ENCODE results near the gene MST1.
A peak's percentile ranks its signal among the peaks of the same experiment; 100 is the strongest.

The MST1 gene

DNA sequence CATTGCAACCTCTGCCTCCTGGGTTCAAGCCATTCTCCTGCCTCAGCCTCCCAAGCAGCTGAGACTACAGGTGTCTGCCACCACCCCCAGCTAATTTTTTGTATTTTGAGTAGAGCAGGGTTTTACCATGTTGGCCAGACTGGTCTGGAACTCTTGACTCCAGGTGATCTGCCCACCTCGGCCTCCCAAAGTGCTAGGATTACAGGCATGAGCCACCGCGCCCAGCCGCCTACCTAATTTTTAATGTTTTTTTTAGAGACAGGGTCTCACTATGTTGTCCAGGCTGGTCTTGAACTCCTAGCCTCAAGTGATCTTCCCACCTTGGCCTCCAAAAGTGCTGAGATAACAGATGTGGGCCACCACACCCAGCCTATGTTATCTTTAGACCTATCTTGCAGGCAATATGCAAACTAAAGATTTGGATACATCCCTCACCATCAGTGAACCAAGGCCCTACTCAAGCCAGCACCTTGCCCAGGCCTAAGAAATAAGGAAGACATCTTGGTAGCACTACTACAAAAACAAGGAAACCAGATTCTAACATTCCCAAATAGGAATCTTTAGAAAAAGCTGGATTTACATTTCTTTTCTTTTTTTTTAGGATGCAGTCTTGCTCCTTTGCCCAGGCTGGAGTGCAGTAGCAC lies 40.8 kb upstream of the MST1 start:
- H3K9me3 Mint-ChIP-seq: no peaks in the 10 kb centered on the region
- H3K27me3 Mint-ChIP-seq (ENCODE audit: low read depth): no peaks in the 10 kb centered on the region
- no peak overlapping the region for H3K27ac Mint-ChIP-seq
- TF ChIP-seq, protein P1, sequence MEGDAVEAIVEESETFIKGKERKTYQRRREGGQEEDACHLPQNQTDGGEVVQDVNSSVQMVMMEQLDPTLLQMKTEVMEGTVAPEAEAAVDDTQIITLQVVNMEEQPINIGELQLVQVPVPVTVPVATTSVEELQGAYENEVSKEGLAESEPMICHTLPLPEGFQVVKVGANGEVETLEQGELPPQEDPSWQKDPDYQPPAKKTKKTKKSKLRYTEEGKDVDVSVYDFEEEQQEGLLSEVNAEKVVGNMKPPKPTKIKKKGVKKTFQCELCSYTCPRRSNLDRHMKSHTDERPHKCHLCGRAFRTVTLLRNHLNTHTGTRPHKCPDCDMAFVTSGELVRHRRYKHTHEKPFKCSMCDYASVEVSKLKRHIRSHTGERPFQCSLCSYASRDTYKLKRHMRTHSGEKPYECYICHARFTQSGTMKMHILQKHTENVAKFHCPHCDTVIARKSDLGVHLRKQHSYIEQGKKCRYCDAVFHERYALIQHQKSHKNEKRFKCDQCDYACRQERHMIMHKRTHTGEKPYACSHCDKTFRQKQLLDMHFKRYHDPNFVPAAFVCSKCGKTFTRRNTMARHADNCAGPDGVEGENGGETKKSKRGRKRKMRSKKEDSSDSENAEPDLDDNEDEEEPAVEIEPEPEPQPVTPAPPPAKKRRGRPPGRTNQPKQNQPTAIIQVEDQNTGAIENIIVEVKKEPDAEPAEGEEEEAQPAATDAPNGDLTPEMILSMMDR (IDR thresholded peaks at IDR 0.05; ENCODE audit: unreplicated experiment in 3 of 3): no peak
- H3K4me3 Mint-ChIP-seq: no peak overlapping the region
- H3K36me3 Mint-ChIP-seq (ENCODE audit: low read depth): peaks cover 45% of the 10 kb centered on the region
- H3K4me1 Mint-ChIP-seq: no peaks in the 10 kb centered on the region

DNA sequence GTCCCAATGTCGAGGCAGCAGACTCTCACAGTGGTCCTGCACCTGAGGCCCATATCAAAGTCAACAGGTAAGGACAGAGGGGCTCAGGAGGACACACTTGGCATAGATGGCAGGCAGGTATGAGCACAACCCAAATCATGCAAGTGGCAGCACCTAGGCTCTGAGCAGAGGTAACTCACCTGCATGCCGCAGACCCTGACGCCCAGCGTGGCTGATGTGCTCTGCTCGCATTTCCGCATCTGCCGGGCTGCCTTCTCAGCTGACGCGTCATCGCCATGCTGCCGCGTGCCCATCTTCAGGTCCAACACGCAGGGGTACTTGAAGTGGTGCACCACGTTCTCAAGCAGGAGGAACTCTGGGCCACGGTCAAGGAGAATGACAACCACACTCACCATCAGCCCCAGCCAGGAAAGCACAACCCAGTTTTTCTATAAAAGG lies 38.7 kb upstream of the MST1 start:
- Mint-ChIP-seq H3K36me3 (ENCODE audit: low read depth) (peaks cover 31% of the 10 kb centered on the region), H3K27me3 (ENCODE audit: low read depth) (no peaks in the 10 kb centered on the region), H3K4me1 (peaks cover 4% of the 10 kb centered on the region), H3K4me3 (no peak overlapping the region), H3K27ac (no peak overlapping the region), H3K9me3 (no peaks in the 10 kb centered on the region)
- TF ChIP-seq, protein P1 (IDR thresholded peaks at IDR 0.05; ENCODE audit: unreplicated experiment in 3 of 3): no peak

DNA sequence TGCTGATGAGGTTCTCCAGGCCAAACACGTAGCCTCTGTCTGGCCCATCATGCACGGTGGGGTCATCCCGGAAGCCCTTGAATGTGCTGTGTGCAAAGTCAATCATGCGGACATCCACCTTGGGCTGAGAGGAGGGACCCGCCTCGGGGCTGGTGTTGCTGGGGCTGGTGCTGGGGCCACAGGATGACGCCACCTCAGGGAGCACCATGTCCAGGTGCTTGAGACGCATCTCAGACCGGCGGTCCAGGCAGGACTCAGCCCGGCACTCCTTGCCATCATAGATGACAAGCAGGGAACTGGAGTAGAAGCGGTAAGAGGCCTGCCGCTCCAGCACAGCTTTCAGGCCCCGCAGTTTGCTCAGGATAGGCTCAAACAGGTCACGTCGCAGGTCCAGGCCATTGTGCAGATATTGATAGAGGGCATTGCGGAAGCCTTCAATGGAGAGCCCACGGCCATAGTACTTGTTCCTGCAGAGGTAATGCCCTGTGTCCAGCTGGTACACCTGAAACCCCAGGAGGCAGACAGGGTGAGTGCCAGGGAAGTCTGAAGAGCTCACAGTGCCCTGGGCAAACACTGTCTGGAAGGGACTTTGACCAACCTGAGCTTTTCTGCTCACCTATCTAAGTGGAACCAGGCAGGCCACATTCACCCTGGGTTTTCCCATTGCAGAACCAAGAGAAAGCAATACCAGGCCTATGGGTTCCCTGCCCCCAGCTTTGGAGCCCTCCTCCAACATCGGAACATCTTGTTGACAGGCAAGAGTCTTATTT lies 38.1 kb upstream of the MST1 start:
- Mint-ChIP-seq H3K4me1 (peaks cover 10% of the 10 kb centered on the region), H3K4me3 (no peak overlapping the region), H3K36me3 (ENCODE audit: low read depth) (peaks cover 24% of the 10 kb centered on the region), H3K9me3 (no peaks in the 10 kb centered on the region), H3K27ac (no peak overlapping the region), H3K27me3 (ENCODE audit: low read depth) (no peaks in the 10 kb centered on the region)
- TF ChIP-seq, protein P1 (IDR thresholded peaks at IDR 0.05; ENCODE audit: unreplicated experiment in 3 of 3): no peak

DNA sequence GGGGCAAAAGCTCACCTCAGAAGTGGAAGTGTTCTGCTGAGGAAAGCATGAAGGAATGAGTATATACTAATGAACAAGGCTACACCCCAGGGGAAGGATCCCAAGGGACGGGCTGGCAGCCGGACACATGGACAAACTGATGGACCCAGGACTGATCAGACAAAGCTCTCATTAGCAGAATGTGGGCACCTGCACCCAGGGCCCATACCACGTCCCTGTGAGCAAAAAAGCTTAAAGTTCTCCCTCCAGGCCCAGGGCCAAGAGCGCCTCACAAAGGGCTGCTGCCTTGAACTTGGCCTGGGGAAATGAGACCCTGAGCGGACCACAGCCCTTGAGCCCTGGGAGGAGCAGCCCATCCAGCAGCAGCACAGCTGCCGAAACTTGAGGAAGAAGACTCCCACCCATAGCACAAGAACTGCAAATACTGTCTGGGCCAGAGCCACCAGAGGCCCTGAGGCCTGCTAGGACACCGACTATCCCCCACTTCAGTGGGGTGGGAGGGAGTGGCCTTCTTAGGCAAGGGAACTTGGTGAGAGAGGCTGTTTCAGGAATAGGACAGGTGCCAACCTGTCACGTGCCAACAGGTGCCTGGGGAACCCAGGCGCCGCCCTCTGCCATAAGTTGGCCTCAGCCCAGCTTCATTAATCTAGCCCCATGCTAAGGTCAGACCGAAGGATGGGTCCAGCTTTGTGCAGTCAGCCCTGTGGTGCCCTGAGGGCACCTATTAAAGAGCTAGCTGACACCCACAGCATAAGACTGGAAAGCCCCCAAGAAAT lies 36.8 kb upstream of the MST1 start:
- Mint-ChIP-seq H3K4me3 (peak overlapping the region in 2 of 3 experiments; percentile 34 to 51), H3K4me1 (peaks cover 10% of the 10 kb centered on the region), H3K27ac (peak overlapping the region in 1 of 3 experiments; percentile 31), H3K27me3 (ENCODE audit: low read depth) (no peaks in the 10 kb centered on the region), H3K36me3 (ENCODE audit: low read depth) (peaks cover 22% of the 10 kb centered on the region), H3K9me3 (no peaks in the 10 kb centered on the region)
- TF ChIP-seq, protein P1 (IDR thresholded peaks at IDR 0.05; ENCODE audit: unreplicated experiment in 3 of 3): no peak

DNA sequence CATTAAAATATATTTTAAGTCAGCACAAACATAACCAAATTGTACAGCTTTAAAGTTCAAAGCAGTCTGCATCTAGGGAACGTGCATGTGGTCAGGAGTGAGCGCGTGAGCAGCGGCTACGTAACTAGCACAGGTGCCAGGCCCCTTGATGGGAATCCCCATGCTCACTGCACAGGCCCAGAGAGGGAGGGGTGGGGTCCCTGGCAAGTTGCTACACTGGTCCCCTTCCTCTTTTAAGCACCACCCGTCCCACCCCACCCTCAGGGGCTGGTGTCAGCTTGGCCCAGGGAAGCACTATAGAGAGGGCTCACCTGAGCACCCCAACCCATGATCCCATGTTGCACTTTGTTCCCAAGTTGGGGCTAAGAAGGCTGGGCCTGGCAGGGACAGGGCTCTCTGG lies 35.3 kb upstream of the MST1 start:
- H3K27me3 Mint-ChIP-seq (ENCODE audit: low read depth): no peaks in the 10 kb centered on the region
- H3K4me1 Mint-ChIP-seq: peaks cover 13% of the 10 kb centered on the region
- TF ChIP-seq, protein P1 (IDR thresholded peaks at IDR 0.05; ENCODE audit: unreplicated experiment in 3 of 3): no peak
- H3K9me3 Mint-ChIP-seq: no peaks in the 10 kb centered on the region
- peak overlapping the region; percentile 93 to 95 (median 94) for H3K4me3 Mint-ChIP-seq
- H3K36me3 Mint-ChIP-seq (ENCODE audit: low read depth): peaks cover 15% of the 10 kb centered on the region
- H3K27ac Mint-ChIP-seq: peak overlapping the region; percentile 94 to 99 (median 97)

All from nephron (organoid).